ENCODE data around the gene RNASEH2A. TPM values are rescaled to one million over a fixed set of nuclear protein-coding genes. Genes with fewer than 3 reads are reported as not detected.
"Not testable (repeated sequence)": the region's sequence is repeated elsewhere in the genome, so short reads cannot be mapped to it uniquely, and the experiment has no call there.

The RNASEH2A gene
- total RNA-seq, 1 experiment from 2014 or later, result 120 TPM

GRCh38 chr19:12804051-12804450, 2.3 kb upstream of the RNASEH2A start:
- no peaks in the 10 kb centered on the region for H3F3A ChIP-seq (ENCODE audit: low read length, unreplicated experiment)
- ChIA-PET POLR2A (ENCODE audit: unreplicated experiment) (no interaction called here), CTCF (no interaction called here)
- peaks cover 23% of the 10 kb centered on the region for H3K4me1 ChIP-seq (ENCODE audit: insufficient read depth, low read length)
- no peaks in the 10 kb centered on the region for H3K9me2 ChIP-seq (replicated peaks; ENCODE audit: low read length)
- no peaks in the 10 kb centered on the region for H3K9me3 ChIP-seq (ENCODE audit: low read length)
- no peaks in the 10 kb centered on the region for H4K20me1 ChIP-seq (ENCODE audit: low read length)
- H3K79me2 ChIP-seq (ENCODE audit: low read length), result peaks cover 38% of the 10 kb centered on the region
- H3K4me2 ChIP-seq (ENCODE audit: low read length), result no peak overlapping the region
- peaks cover 17% of the 10 kb centered on the region for H3K36me3 ChIP-seq (ENCODE audit: low read depth, low read length)
- TF ChIP-seq EZH2phosphoT487 (IDR thresholded peaks at IDR 0.05; ENCODE audit: borderline replicate concordance, low read length) (no peak), EZH2 (IDR thresholded peaks at IDR 0.05; ENCODE audit: low read length, unreplicated experiment) (no peak)
- TF ChIP-seq, protein P1, sequence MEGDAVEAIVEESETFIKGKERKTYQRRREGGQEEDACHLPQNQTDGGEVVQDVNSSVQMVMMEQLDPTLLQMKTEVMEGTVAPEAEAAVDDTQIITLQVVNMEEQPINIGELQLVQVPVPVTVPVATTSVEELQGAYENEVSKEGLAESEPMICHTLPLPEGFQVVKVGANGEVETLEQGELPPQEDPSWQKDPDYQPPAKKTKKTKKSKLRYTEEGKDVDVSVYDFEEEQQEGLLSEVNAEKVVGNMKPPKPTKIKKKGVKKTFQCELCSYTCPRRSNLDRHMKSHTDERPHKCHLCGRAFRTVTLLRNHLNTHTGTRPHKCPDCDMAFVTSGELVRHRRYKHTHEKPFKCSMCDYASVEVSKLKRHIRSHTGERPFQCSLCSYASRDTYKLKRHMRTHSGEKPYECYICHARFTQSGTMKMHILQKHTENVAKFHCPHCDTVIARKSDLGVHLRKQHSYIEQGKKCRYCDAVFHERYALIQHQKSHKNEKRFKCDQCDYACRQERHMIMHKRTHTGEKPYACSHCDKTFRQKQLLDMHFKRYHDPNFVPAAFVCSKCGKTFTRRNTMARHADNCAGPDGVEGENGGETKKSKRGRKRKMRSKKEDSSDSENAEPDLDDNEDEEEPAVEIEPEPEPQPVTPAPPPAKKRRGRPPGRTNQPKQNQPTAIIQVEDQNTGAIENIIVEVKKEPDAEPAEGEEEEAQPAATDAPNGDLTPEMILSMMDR (conservative IDR thresholded peaks at IDR 0.05; ENCODE audit: low read depth, low read length), result no peak
- H3K27me3 ChIP-seq (ENCODE audit: low read length), result no peaks in the 10 kb centered on the region
- H2AFZ ChIP-seq (ENCODE audit: low read length), result no peak overlapping the region
- BruUV-seq (replicated peaks), result no TSS peak
- no peak for ATAC-seq
- no peak overlapping the region for H3K27ac ChIP-seq (ENCODE audit: low read length)
- intact Hi-C loops (cut with micrococcal nuclease), result loop anchor here (5.0 kb wide), 1 partner anchor 33 kb away; the partner anchor contains the start of gene MAST1
- H3K4me3 ChIP-seq (ENCODE audit: low read length), result no peak overlapping the region
- no peak for DNase-seq
- no peak overlapping the region for H3K9ac ChIP-seq (ENCODE audit: low read length)

DNA sequence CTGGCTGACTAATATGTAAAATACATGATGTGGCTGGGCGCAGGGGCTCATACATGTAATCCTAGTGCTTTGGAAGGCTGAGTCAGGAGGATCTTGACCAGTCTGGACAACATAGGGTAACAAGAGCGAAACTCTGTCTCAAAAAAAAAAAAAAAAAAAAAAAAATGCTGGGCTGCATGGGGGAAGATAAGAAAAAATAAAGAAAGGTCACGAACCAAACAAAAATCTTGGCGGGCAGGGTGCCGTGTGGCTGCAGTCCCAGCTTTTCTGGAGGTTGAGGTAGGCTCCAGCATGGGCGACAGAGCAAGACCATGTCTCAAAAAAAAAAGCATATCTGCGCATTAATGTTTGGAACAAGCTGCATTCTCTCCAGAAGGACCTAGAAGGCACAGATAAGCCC, 8.7 kb downstream of the RNASEH2A start:
- ChIA-PET POLR2A (ENCODE audit: unreplicated experiment) (no interaction called here), CTCF (no interaction called here)
- TF ChIP-seq EZH2 (IDR thresholded peaks at IDR 0.05; ENCODE audit: low read length, unreplicated experiment) (no peak), EZH2phosphoT487 (IDR thresholded peaks at IDR 0.05; ENCODE audit: borderline replicate concordance, low read length) (no peak)
- TF ChIP-seq, protein P1 (conservative IDR thresholded peaks at IDR 0.05; ENCODE audit: low read depth, low read length), result no peak
- DNase-seq, result no peak
- Histone ChIP-seq H3K9ac (ENCODE audit: low read length) (no peak overlapping the region), H3K27me3 (ENCODE audit: low read length) (no peaks in the 10 kb centered on the region), H4K20me1 (ENCODE audit: low read length) (no peaks in the 10 kb centered on the region), H3K36me3 (ENCODE audit: low read depth, low read length) (peaks cover 6% of the 10 kb centered on the region; the same call in 1 of the 2 replicates), H3K4me1 (ENCODE audit: insufficient read depth, low read length) (no peaks in the 10 kb centered on the region), H3K9me3 (ENCODE audit: low read length) (no peaks in the 10 kb centered on the region), H3F3A (ENCODE audit: low read length, unreplicated experiment) (no peaks in the 10 kb centered on the region), H2AFZ (ENCODE audit: low read length) (no peak overlapping the region), H3K79me2 (ENCODE audit: low read length) (no peaks in the 10 kb centered on the region), H3K9me2 (replicated peaks; ENCODE audit: low read length) (no peaks in the 10 kb centered on the region), H3K4me2 (ENCODE audit: low read length) (no peak overlapping the region), H3K27ac (ENCODE audit: low read length) (no peak overlapping the region), H3K4me3 (ENCODE audit: low read length) (no peak overlapping the region)
- ATAC-seq, result no peak
- BruUV-seq (replicated peaks), result no TSS peak
- intact Hi-C loops (cut with micrococcal nuclease), result no loop called here

GRCh38 chr19:12817188-12817587, 10.8 kb downstream of the RNASEH2A start:
- ATAC-seq; CTCF ChIA-PET; intact Hi-C loops (cut with micrococcal nuclease): not testable (repeated sequence)

DNA sequence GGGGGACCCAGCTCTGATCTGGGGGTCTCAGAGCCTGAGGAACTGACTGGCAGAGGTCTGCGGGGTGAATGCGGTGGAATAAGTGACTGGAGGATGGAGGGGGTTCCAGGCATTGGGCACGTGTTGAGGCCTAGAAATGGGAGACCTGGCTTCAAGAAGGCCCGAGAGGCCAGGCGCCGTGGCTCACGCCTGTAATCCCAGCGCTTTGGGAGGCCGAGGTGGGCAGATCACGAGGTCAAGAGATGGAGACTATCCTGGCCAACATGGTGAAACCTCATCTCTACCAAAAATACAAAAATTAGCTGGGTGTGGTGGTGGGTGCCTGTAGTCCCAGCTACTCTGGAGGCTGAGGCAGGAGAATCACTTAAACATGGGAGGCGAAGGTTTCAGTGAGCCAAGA, 11.4 kb downstream of the RNASEH2A start:
- DNase-seq; ATAC-seq; H3K79me2 ChIP-seq (ENCODE audit: low read length); H2AFZ ChIP-seq (ENCODE audit: low read length); BruUV-seq (replicated peaks); H4K20me1 ChIP-seq (ENCODE audit: low read length); H3K9me3 ChIP-seq (ENCODE audit: low read length); CTCF ChIA-PET; intact Hi-C loops (cut with micrococcal nuclease); H3K4me2 ChIP-seq (ENCODE audit: low read length); H3K9ac ChIP-seq (ENCODE audit: low read length); H3K27me3 ChIP-seq (ENCODE audit: low read length); H3K4me3 ChIP-seq (ENCODE audit: low read length); H3F3A ChIP-seq (ENCODE audit: low read length, unreplicated experiment); H3K27ac ChIP-seq (ENCODE audit: low read length); POLR2A ChIA-PET (ENCODE audit: unreplicated experiment); H3K36me3 ChIP-seq (ENCODE audit: low read depth, low read length); H3K4me1 ChIP-seq (ENCODE audit: insufficient read depth, low read length); H3K9me2 ChIP-seq (replicated peaks; ENCODE audit: low read length): not testable (repeated sequence)

More at GRCh38 chr19:12817188-12817587, 10.8 kb downstream of the RNASEH2A start:
- H2AFZ ChIP-seq (ENCODE audit: low read length); H3K9ac ChIP-seq (ENCODE audit: low read length); H3K79me2 ChIP-seq (ENCODE audit: low read length); H3K9me3 ChIP-seq (ENCODE audit: low read length); H3K4me3 ChIP-seq (ENCODE audit: low read length); H3K27ac ChIP-seq (ENCODE audit: low read length); H3K9me2 ChIP-seq (replicated peaks; ENCODE audit: low read length); H4K20me1 ChIP-seq (ENCODE audit: low read length); H3F3A ChIP-seq (ENCODE audit: low read length, unreplicated experiment); H3K36me3 ChIP-seq (ENCODE audit: low read depth, low read length); DNase-seq; BruUV-seq (replicated peaks); H3K4me2 ChIP-seq (ENCODE audit: low read length); H3K27me3 ChIP-seq (ENCODE audit: low read length); H3K4me1 ChIP-seq (ENCODE audit: insufficient read depth, low read length); POLR2A ChIA-PET (ENCODE audit: unreplicated experiment): not testable (repeated sequence)
